Neural cell (in vitro differentiated cells): ENCODE measurements around the gene ZP4. TPM values are rescaled to one million over a fixed set of nuclear protein-coding genes. Genes with fewer than 3 reads are reported as not detected.

ENCODE experiments used
- H2AFZ ChIP-seq: fragments of 200-600, 300-800 bp; sonication (generic), shearing (Covaris generic); 2 replicates; pipeline ENCODE4 v1.6.0; 2014; ENCODE audit warnings: low read depth, mild to moderate bottlenecking, antibody characterized with exemption, low read length, moderate library complexity
- H3F3A ChIP-seq: fragments of 200-600 bp; shearing (Covaris generic); 2 replicates; pipeline ENCODE4 v1.6.1; 2016; ENCODE audit warnings: mild to moderate bottlenecking, moderate library complexity, mixed read lengths, antibody characterized with exemption, low read length; ENCODE audit not compliant: insufficient read depth, poor library complexity, severe bottlenecking
- H3K27ac ChIP-seq: fragments of 200-600, 300-800 bp; sonication (generic), shearing (Covaris generic); 2 replicates; pipeline ENCODE4 v1.5.1; 2014; ENCODE audit warnings: mild to moderate bottlenecking, low read length, moderate library complexity
- H3K27me3 ChIP-seq: fragments of 300-800, 200-600 bp; sonication (generic), shearing (Covaris generic); 2 replicates; pipeline ENCODE4 v1.6.0; 2014; ENCODE audit warnings: mild to moderate bottlenecking, low read depth, low read length, moderate library complexity; ENCODE audit not compliant: insufficient read depth
- H3K36me3 ChIP-seq: fragments of 300-800, 200-600 bp; sonication (generic), shearing (Covaris generic); 2 replicates; pipeline ENCODE4 v1.5.1; 2014; ENCODE audit warnings: mild to moderate bottlenecking, antibody characterized with exemption, low read length, moderate library complexity; ENCODE audit not compliant: insufficient read depth
- H3K4me2 ChIP-seq: fragments of 300-800, 200-600 bp; sonication (generic), shearing (Covaris generic); 2 replicates; pipeline ENCODE4 v1.6.0; 2014; ENCODE audit warnings: mild to moderate bottlenecking, low read length
- H3K4me3 ChIP-seq: fragments of 300-800, 200-600 bp; sonication (generic), shearing (Covaris generic); 2 replicates; pipeline ENCODE4 v1.5.1; 2014; ENCODE audit warnings: mild to moderate bottlenecking, low read length, moderate library complexity
- H3K79me2 ChIP-seq: fragments of 200-600 bp; shearing (Covaris generic); replicated peaks from 2 replicates; pipeline ENCODE4 v1.6.0; 2014; ENCODE audit warnings: mild to moderate bottlenecking, low read length, moderate library complexity; ENCODE audit not compliant: insufficient read depth
- H3K9ac ChIP-seq: fragments of 300-800, 200-600 bp; sonication (generic), shearing (Covaris generic); 2 replicates; pipeline ENCODE4 v1.6.1; 2016; ENCODE audit warnings: mild to moderate bottlenecking, low read length, mixed read lengths
- H3K9me2 ChIP-seq: fragments of 200-600 bp; shearing (Covaris generic); 2 replicates; pipeline ENCODE4 v1.6.1; 2016; ENCODE audit warnings: mild to moderate bottlenecking, low read length, mixed read lengths; ENCODE audit not compliant: insufficient read depth
- H3K9me3 ChIP-seq: fragments of 200-600, 300-800 bp; sonication (generic), shearing (Covaris generic); 2 replicates; pipeline ENCODE4 v1.6.1; 2016; ENCODE audit warnings: mild to moderate bottlenecking, mixed run types, low read length, moderate library complexity, mixed read lengths
- H4K20me1 ChIP-seq: fragments of 200-600 bp; shearing (Covaris generic); 2 replicates; pipeline ENCODE4 v1.6.1; 2016; ENCODE audit warnings: mild to moderate bottlenecking, mixed run types; ENCODE audit not compliant: insufficient read depth
- EP300 ChIP-seq: fragments of 450-650 bp; conservative IDR thresholded peaks from 2 replicates; pipeline ENCODE4 v1.6.1; 2014; ENCODE audit warnings: antibody characterized with exemption, mild to moderate bottlenecking, moderate library complexity; ENCODE audit not compliant: poor library complexity, severe bottlenecking
- EZH2 ChIP-seq: fragments of 200-600, 300-800 bp; shearing (Covaris generic), sonication (generic); IDR thresholded peaks from 2 replicates; pipeline ENCODE4 v1.6.1; 2014; ENCODE audit warnings: antibody characterized with exemption, low read length, borderline replicate concordance, mild to moderate bottlenecking; ENCODE audit not compliant: insufficient read depth, poor library complexity, severe bottlenecking
- MXI1 ChIP-seq: fragments of 450-650 bp; conservative IDR thresholded peaks from 2 replicates; pipeline ENCODE4 v1.6.1; 2014; ENCODE audit warnings: antibody characterized with exemption, mild to moderate bottlenecking; ENCODE audit not compliant: poor library complexity, severe bottlenecking
- POLR2AphosphoS5 ChIP-seq: IDR thresholded peaks from 2 replicates; pipeline ENCODE4 v1.6.1; 2012
- RAD21 ChIP-seq: fragments of 450-650 bp; conservative IDR thresholded peaks from 2 replicates; pipeline ENCODE4 v1.6.1; 2014; ENCODE audit warnings: antibody characterized with exemption, mild to moderate bottlenecking, moderate library complexity
- SMC3 ChIP-seq: fragments of 450-650 bp; conservative IDR thresholded peaks from 2 replicates; pipeline ENCODE4 v1.6.1; 2014; ENCODE audit warnings: antibody characterized with exemption, mild to moderate bottlenecking, moderate library complexity; ENCODE audit not compliant: poor library complexity
- TAF1 ChIP-seq: IDR thresholded peaks from 2 replicates; pipeline ENCODE4 v1.6.1; 2012; ENCODE audit warnings: low read depth
- polyA plus RNA-seq: library from polyadenylated mRNA; depleted of rRNA; stranded (reverse); fragments of >200 nt; gene quantifications from 2 replicates; pipeline ENCODE4 v1.2.3, GENCODE V29; 2014
- TF ChIP-seq, protein P1 (sequence below): IDR thresholded peaks from 2 replicates; pipeline ENCODE4 v1.6.1; 2012; ENCODE audit warnings: borderline replicate concordance
- TF ChIP-seq, protein P2 (sequence below): fragments of 450-650 bp; IDR thresholded peaks from 2 replicates; pipeline ENCODE4 v1.5.1; 2014; ENCODE audit warnings: antibody characterized with exemption, mild to moderate bottlenecking, moderate library complexity; ENCODE audit not compliant: poor library complexity, severe bottlenecking

Gene ZP4
- polyA plus RNA-seq, 1 donor from 2014 or later = not detected

DNA sequence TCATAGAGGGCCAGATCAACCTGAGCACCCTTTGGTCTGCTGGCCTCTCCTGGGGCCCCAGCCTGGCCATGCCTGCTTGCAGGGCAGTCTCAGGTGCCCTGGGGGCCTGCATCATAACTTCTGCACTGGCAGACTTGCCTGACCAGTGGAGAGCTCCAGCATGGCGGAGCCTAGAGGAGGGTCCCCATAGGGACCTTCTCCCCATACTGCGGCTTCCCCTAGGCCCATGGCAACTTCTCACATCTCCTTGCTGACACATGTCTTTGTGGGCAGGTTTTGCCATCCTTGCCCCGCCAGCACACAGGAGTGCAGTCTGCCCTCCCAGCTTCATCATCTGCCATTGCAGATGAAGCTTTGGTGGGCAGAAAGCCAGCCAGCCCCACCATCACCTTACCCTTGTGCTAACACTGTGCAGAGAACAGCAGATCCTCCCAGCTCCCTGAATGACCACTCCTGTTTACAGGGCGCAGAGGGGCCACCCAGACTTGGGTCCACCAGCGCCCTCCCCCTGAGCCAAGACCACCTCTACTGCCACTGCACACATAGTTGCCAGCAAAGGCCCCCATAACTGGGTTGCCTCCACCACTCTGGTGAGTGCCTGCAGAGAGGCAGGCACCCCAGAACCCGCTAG, 51.7 kb downstream of the ZP4 start:
- H3K27me3 ChIP-seq = no peaks in the 10 kb centered on the region
- H3F3A ChIP-seq = no peaks in the 10 kb centered on the region
- no peak for TF ChIP-seq EP300
- TF ChIP-seq, protein P1, sequence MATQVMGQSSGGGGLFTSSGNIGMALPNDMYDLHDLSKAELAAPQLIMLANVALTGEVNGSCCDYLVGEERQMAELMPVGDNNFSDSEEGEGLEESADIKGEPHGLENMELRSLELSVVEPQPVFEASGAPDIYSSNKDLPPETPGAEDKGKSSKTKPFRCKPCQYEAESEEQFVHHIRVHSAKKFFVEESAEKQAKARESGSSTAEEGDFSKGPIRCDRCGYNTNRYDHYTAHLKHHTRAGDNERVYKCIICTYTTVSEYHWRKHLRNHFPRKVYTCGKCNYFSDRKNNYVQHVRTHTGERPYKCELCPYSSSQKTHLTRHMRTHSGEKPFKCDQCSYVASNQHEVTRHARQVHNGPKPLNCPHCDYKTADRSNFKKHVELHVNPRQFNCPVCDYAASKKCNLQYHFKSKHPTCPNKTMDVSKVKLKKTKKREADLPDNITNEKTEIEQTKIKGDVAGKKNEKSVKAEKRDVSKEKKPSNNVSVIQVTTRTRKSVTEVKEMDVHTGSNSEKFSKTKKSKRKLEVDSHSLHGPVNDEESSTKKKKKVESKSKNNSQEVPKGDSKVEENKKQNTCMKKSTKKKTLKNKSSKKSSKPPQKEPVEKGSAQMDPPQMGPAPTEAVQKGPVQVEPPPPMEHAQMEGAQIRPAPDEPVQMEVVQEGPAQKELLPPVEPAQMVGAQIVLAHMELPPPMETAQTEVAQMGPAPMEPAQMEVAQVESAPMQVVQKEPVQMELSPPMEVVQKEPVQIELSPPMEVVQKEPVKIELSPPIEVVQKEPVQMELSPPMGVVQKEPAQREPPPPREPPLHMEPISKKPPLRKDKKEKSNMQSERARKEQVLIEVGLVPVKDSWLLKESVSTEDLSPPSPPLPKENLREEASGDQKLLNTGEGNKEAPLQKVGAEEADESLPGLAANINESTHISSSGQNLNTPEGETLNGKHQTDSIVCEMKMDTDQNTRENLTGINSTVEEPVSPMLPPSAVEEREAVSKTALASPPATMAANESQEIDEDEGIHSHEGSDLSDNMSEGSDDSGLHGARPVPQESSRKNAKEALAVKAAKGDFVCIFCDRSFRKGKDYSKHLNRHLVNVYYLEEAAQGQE = no peak
- TF ChIP-seq, protein P2, sequence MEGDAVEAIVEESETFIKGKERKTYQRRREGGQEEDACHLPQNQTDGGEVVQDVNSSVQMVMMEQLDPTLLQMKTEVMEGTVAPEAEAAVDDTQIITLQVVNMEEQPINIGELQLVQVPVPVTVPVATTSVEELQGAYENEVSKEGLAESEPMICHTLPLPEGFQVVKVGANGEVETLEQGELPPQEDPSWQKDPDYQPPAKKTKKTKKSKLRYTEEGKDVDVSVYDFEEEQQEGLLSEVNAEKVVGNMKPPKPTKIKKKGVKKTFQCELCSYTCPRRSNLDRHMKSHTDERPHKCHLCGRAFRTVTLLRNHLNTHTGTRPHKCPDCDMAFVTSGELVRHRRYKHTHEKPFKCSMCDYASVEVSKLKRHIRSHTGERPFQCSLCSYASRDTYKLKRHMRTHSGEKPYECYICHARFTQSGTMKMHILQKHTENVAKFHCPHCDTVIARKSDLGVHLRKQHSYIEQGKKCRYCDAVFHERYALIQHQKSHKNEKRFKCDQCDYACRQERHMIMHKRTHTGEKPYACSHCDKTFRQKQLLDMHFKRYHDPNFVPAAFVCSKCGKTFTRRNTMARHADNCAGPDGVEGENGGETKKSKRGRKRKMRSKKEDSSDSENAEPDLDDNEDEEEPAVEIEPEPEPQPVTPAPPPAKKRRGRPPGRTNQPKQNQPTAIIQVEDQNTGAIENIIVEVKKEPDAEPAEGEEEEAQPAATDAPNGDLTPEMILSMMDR = no peak
- TF ChIP-seq POLR2AphosphoS5 = no peak
- TF ChIP-seq SMC3 = no peak
- no peak for TF ChIP-seq TAF1
- TF ChIP-seq RAD21 = no peak
- no peak for TF ChIP-seq MXI1
- no peak for TF ChIP-seq EZH2
- H3K27ac ChIP-seq = no peak overlapping the region
- no peak overlapping the region for H3K9ac ChIP-seq
- H3K79me2 ChIP-seq = no peaks in the 10 kb centered on the region
- no peak overlapping the region for H3K4me3 ChIP-seq
- H3K9me2 ChIP-seq = no peaks in the 10 kb centered on the region
- H2AFZ ChIP-seq = no peak overlapping the region
- no peaks in the 10 kb centered on the region for H4K20me1 ChIP-seq
- H3K36me3 ChIP-seq = no peaks in the 10 kb centered on the region
- no peaks in the 10 kb centered on the region for H3K9me3 ChIP-seq
- H3K4me2 ChIP-seq = no peak overlapping the region

DNA sequence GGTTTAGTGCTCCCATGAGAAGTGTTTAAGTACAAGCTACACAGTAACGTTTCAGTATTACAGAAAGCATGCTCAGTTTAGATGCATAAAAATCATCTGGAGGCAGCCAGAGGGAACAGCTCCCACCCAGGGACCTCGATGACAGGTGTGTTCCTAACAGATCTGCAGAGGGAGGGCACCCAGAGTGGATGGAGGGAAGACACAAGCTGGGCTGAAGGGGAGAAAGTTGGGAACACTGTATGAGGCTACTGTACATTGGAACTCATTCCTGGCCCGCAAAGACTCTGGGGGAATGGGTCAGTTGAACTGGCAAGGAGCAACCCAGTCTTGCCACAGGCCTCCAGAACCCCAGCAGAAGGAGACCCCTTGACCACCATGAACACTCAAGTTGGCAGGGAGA, 52.4 kb downstream of the ZP4 start:
- Histone ChIP-seq H3K4me2 (no peak overlapping the region), H3K9me2 (no peaks in the 10 kb centered on the region), H3K4me3 (no peak overlapping the region), H3F3A (no peaks in the 10 kb centered on the region), H3K9me3 (no peaks in the 10 kb centered on the region), H3K36me3 (no peaks in the 10 kb centered on the region), H4K20me1 (no peaks in the 10 kb centered on the region), H3K27ac (no peak overlapping the region), H2AFZ (no peak overlapping the region), H3K9ac (no peak overlapping the region), H3K27me3 (no peaks in the 10 kb centered on the region), H3K79me2 (no peaks in the 10 kb centered on the region)
- TF ChIP-seq MXI1 (no peak), RAD21 (no peak), EZH2 (no peak), SMC3 (no peak), TAF1 (no peak), EP300 (no peak), POLR2AphosphoS5 (no peak)
- TF ChIP-seq, protein P1 = no peak
- TF ChIP-seq, protein P2 = no peak
